ENCODE measurements around the gene MC1R.
"Not testable (repeated sequence)": the region's sequence is repeated elsewhere in the genome, so short reads cannot be mapped to it uniquely, and the experiment has no call there.

The MC1R gene

GRCh38 chr16:89915303-89916232 lies 3.1 kb upstream of the MC1R start:
- DNase-seq, result no peak

- peak; percentile 69 for DNase-seq
Observed at GRCh38 chr16:89917773-89918452, 749 bp upstream of the MC1R start.

- no peak for DNase-seq
Observed at GRCh38 chr16:89919535-89920406, 1.1 kb downstream of the MC1R start.

GRCh38 chr16:89920723-89921122 lies 2.1 kb downstream of the MC1R start:
- DNase-seq, result no peak

GRCh38 chr16:89921131-89921701 lies 2.6 kb downstream of the MC1R start:
- DNase-seq, result no peak

- no peak for DNase-seq
Observed at GRCh38 chr16:89921702-89922476, 3.2 kb downstream of the MC1R start.

GRCh38 chr16:89922477-89922883 lies 3.8 kb downstream of the MC1R start:
- peak; percentile 38 for DNase-seq

- DNase-seq, result no peak
Observed at GRCh38 chr16:89922884-89923639, 4.4 kb downstream of the MC1R start, which contains the start of gene TUBB3. TUBB3 (plus strand) TSS chr16:89923342; CDS start chr16:89923402, 60 bp downstream.

GRCh38 chr16:89923640-89924296 lies 5.1 kb downstream of the MC1R start:
- DNase-seq, result no peak

GRCh38 chr16:89924297-89924924 lies 5.7 kb downstream of the MC1R start:
- no peak for DNase-seq

- no peak for DNase-seq
Observed at GRCh38 chr16:89924925-89925307, 6.3 kb downstream of the MC1R start.

- no peak for DNase-seq
Observed at GRCh38 chr16:89925596-89926079, 7.0 kb downstream of the MC1R start.

GRCh38 chr16:89931305-89931896 lies 12.7 kb downstream of the MC1R start:
- no peak for DNase-seq

- no peak for DNase-seq
Observed at GRCh38 chr16:89931964-89932363, 13.3 kb downstream of the MC1R start.

- not testable (repeated sequence) for DNase-seq
Observed at GRCh38 chr16:89934019-89934418, 15.4 kb downstream of the MC1R start.

- no peak for DNase-seq
Observed at GRCh38 chr16:89934611-89935553, 16.2 kb downstream of the MC1R start.

- not testable (repeated sequence) for DNase-seq
Observed at GRCh38 chr16:89935620-89936019, 17.0 kb downstream of the MC1R start.

GRCh38 chr16:89936034-89936433 lies 17.4 kb downstream of the MC1R start:
- DNase-seq, result no peak

Measured in stimulated activated naive CD4-positive, alpha-beta T cell treated with Interleukin-2 at 50 U/mL for 16 hours (primary cell).